ENCODE results near the gene IGFN1. TPM values are rescaled to one million over a fixed set of nuclear protein-coding genes. Genes with fewer than 3 reads are reported as not detected.

Gene IGFN1
- total RNA-seq, 1 donor from 2014 or later, result 0.18 TPM

DNA sequence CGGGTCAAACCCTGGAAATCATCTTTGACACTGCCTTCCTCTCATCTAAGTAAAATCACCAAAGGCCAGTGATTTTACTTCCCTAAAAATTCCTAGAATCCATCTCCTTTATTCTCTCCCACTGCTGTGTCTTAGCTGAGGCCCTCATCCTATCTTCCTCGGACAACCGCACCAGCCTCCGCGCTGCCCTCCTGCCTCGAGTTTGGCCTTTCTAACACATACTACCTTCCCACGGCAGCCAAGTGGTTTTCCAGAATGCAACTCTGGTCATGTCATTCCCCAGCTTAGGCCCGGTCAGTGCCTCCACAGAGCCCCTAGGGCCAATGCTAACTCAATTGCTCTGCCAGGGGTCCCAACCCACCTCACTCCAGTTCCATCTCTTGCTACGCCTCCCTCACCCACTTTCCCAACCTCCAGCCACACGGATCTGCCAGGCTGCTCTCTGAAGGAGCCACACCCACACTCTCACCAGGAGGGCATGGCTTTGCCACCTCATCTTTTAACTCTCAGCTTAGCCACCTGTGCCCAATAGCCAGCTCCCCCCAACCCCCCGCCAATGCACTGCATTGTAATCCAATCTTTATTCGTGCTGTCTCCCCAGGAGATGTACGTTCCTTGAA, 43.1 kb upstream of the IGFN1 start:
- intact Hi-C loops (cut with DNase I), result no loop called here
- DNase-seq (no peak), ATAC-seq (no peak)
- H3K9me3 ChIP-seq, result no peaks in the 10 kb centered on the region
- H3K4me3 ChIP-seq, result no peak overlapping the region
- H3K27me3 ChIP-seq (ENCODE audit: low read depth), result no peaks in the 10 kb centered on the region
- TF ChIP-seq, protein P1, sequence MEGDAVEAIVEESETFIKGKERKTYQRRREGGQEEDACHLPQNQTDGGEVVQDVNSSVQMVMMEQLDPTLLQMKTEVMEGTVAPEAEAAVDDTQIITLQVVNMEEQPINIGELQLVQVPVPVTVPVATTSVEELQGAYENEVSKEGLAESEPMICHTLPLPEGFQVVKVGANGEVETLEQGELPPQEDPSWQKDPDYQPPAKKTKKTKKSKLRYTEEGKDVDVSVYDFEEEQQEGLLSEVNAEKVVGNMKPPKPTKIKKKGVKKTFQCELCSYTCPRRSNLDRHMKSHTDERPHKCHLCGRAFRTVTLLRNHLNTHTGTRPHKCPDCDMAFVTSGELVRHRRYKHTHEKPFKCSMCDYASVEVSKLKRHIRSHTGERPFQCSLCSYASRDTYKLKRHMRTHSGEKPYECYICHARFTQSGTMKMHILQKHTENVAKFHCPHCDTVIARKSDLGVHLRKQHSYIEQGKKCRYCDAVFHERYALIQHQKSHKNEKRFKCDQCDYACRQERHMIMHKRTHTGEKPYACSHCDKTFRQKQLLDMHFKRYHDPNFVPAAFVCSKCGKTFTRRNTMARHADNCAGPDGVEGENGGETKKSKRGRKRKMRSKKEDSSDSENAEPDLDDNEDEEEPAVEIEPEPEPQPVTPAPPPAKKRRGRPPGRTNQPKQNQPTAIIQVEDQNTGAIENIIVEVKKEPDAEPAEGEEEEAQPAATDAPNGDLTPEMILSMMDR (IDR thresholded peaks at IDR 0.05), result no peak
- H3K27ac ChIP-seq, result no peak overlapping the region
- H3K36me3 ChIP-seq, result peaks cover 87% of the 10 kb centered on the region
- H3K4me1 ChIP-seq, result peaks cover under 1% of the 10 kb centered on the region

DNA sequence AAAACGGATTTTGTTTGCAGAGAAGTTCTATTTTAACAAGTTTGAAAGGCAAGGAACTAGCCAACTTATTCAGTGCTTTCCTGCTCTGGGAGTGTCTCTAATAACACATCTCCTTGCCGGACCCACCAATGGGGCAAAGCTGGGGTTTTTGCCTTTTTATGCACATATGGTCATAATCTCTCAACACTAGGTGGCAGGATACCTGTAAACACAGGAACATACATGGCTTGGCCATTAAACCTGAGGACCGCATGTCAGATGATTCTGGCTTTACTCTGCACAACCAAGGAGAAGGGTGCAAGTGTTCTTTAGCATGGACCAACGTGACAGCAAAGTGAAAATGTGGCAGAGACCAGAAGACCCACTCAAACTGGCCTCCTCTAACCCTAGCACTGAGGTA, 41.2 kb upstream of the IGFN1 start:
- peaks cover 14% of the 10 kb centered on the region for H3K4me1 ChIP-seq
- no peaks in the 10 kb centered on the region for H3K27me3 ChIP-seq (ENCODE audit: low read depth)
- intact Hi-C loops (cut with DNase I), result no loop called here
- DNase-seq (no peak), ATAC-seq (no peak)
- no peaks in the 10 kb centered on the region for H3K9me3 ChIP-seq
- H3K36me3 ChIP-seq, result peaks cover 68% of the 10 kb centered on the region
- H3K27ac ChIP-seq, result no peak overlapping the region
- TF ChIP-seq, protein P1 (IDR thresholded peaks at IDR 0.05), result peak; percentile 35
- no peak overlapping the region for H3K4me3 ChIP-seq

DNA sequence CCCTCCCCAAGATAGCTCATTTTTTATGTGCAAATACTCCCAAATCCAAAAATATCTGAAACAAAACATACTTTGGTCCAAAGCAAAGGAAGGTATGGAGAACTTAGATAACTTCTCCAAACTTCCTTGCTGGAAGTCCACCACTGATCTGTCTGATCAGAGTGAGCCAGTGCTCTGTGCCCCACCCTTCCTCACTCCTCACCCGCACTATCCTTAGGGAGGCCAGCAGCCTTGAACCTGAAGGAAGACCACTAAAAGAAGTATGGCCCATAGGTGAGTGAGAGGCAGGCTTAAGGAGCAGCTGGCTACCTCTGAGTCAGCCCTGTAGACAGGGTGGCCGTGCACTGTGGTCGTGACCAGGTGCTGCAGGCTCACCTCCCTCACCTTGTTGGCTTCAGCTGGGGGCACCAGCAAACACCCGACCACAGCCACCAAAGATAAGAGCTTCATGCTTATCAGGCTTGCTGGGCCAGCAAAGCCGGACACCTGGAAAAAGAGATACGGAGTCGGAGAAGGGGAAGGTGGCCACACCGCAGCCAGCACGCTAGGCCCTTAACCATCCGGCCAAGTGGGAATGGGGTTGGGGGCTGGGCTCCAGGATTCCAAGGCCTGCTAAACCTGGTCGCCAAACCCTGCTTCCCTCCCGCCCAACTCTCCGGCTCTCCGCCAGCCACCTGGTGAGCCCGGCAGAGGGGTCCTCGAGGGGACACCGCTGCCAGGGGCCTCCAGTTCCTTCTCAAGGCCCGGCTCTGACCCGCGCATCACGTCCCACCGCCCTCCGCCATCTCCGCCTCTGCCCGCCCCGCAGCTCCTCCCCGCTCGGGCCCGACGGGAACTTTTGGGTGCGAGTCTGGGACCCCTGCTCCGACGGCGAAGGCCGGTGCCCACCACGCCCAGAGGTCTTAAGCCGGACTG, 36.9 kb upstream of the IGFN1 start:
- DNase-seq (no peak), ATAC-seq (peak; percentile 81 to 89)
- H3K27ac ChIP-seq, result peak overlapping the region; percentile 78
- no peaks in the 10 kb centered on the region for H3K9me3 ChIP-seq
- intact Hi-C loops (cut with DNase I), result no loop called here
- TF ChIP-seq, protein P1 (IDR thresholded peaks at IDR 0.05), result no peak
- peaks cover 19% of the 10 kb centered on the region for H3K4me1 ChIP-seq
- H3K36me3 ChIP-seq, result peaks cover 30% of the 10 kb centered on the region
- no peaks in the 10 kb centered on the region for H3K27me3 ChIP-seq (ENCODE audit: low read depth)
- H3K4me3 ChIP-seq, result peak overlapping the region; percentile 85

DNA sequence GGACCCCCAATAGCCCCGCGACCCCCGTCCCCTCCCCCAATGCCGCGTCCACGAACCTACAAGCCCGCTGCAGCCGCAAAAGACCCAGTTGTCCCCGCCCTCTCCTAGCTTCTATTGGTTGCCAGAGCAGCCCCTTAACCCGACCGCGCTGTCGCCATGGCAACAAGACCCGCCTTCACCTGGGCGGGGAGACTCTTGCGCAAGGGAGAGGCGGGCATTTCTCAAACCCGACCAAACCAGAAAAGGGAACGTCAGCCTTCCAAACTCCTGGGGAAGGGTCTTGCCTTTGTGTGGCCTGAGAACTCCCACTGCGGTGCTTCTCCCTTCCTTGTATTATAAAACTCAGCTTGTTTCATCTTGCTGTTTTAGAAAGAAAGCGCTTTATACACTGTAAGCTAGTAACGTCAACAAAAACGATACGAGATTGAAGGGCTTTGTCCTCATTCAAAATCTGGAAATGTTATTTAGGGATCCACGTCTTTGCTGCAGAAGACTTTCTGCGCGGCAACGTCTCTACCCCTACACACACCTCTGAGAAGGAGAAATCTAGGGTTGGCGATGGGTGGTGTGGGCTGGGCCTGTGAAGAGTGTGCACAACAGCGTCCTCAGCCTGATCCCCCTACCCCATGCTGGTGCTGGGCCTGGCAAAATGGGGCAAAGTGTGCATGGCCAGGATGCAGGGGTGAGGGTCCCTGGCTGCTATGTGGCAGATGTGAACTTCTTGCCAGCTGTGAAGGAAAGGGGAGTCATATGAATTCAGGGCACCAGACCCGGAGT, 36.0 kb upstream of the IGFN1 start, which contains the start of gene TMEM9:
Gene TMEM9 (minus strand): TSS at position 86 of the 777 bp plus-strand sequence. CDS start 551 bp downstream, outside the sequence.
- H3K27ac ChIP-seq, result peak within 1 kb of the TSS; percentile 78
- intact Hi-C loops (cut with DNase I), result no loop called here
- ATAC-seq, result peak; percentile 95 to 98

More for the DNA sequence above, 36.0 kb upstream of the IGFN1 start, which contains the start of gene TMEM9:
- Histone ChIP-seq H3K36me3 (peaks cover 22% of the 10 kb centered on the region), H3K9me3 (no peaks in the 10 kb centered on the region), H3K4me3 (peak within 1 kb of the TSS; percentile 85), H3K27me3 (ENCODE audit: low read depth) (no peaks in the 10 kb centered on the region), H3K4me1 (peaks cover 19% of the 10 kb centered on the region)
- DNase-seq, result peak; percentile 95
- TF ChIP-seq, protein P1 (IDR thresholded peaks at IDR 0.05), result no peak
